ENCODE results near the gene CPT2. TPM values are rescaled to one million over a fixed set of nuclear protein-coding genes. Genes with fewer than 3 reads are reported as not detected.
A peak's percentile ranks its signal among the peaks of the same experiment; 100 is the strongest.

Gene CPT2
- total and polyA plus RNA-seq, 2 of the 13 experiments (the other 11 are each of a cell fraction or from before 2014, with no cell fraction given) = 12.6 to 14.6 TPM

GRCh38 chr1:53238197-53239155 lies 41.9 kb downstream of the CPT2 start, which contains the start of gene MAGOH (continued):
- TF ChIP-seq ZBTB20 (CRISPR knock-in tag; IDR thresholded peaks at IDR 0.05; ENCODE audit: borderline replicate concordance, low read depth) = peak; percentile 75; the same call in 1 of the 2 replicates
- TF ChIP-seq ZNF569 (CRISPR knock-in tag; IDR thresholded peaks at IDR 0.05; ENCODE audit: borderline replicate concordance) = no peak
- no peak for TF ChIP-seq ZKSCAN1 (IDR thresholded peaks at IDR 0.05; ENCODE audit: low read length)
- peak; percentile 82; the same call in 1 of the 2 replicates for TF ChIP-seq ZNF788 (CRISPR knock-in tag; IDR thresholded peaks at IDR 0.05; ENCODE audit: borderline replicate concordance)
- no peak for TF ChIP-seq HDAC6 (IDR thresholded peaks at IDR 0.05; ENCODE audit: low read depth, low read length)
- peak; percentile 67; the same call in 1 of the 2 replicates for TF ChIP-seq PAWR (CRISPR knock-in tag; IDR thresholded peaks at IDR 0.05; ENCODE audit: borderline replicate concordance)
- peak; percentile 99 for TF ChIP-seq ZHX2 (IDR thresholded peaks at IDR 0.05; ENCODE audit: low read depth)
- no peak for TF ChIP-seq ZHX2 (CRISPR knock-in tag; IDR thresholded peaks at IDR 0.05; ENCODE audit: borderline replicate concordance)
- no peak for TF ChIP-seq ZNF10 (CRISPR knock-in tag; IDR thresholded peaks at IDR 0.05; ENCODE audit: borderline replicate concordance, low read depth)
- TF ChIP-seq ZNF512 (CRISPR knock-in tag; IDR thresholded peaks at IDR 0.05) = no peak
- TF ChIP-seq ZNF777 (CRISPR knock-in tag; IDR thresholded peaks at IDR 0.05) = 0 out of 2 replicates have a peak, but pooled peaks have one; percentile 26
- peak; percentile 54; the same call in 1 of the 2 replicates for TF ChIP-seq ZNF510 (CRISPR knock-in tag; IDR thresholded peaks at IDR 0.05; ENCODE audit: low read depth)
- TF ChIP-seq ZNF501 (CRISPR knock-in tag; IDR thresholded peaks at IDR 0.05) = peak; percentile 80; the same call in 1 of the 2 replicates
- TF ChIP-seq TBX2 (CRISPR knock-in tag; IDR thresholded peaks at IDR 0.05; ENCODE audit: borderline replicate concordance) = peak; percentile 84
- TF ChIP-seq DRAP1 (CRISPR knock-in tag; IDR thresholded peaks at IDR 0.05) = peak; percentile 52; the same call in 1 of the 2 replicates
- TF ChIP-seq MED1 (CRISPR knock-in tag; IDR thresholded peaks at IDR 0.05) = peak; percentile 85
- TF ChIP-seq IKZF1 (IDR thresholded peaks at IDR 0.05) = no peak
- TF ChIP-seq MZF1 (CRISPR knock-in tag; IDR thresholded peaks at IDR 0.05; ENCODE audit: borderline replicate concordance) = no peak
- no peak for TF ChIP-seq GTF2F1 (IDR thresholded peaks at IDR 0.05; ENCODE audit: low read length)
- TF ChIP-seq ZSCAN9 (CRISPR knock-in tag; IDR thresholded peaks at IDR 0.05; ENCODE audit: borderline replicate concordance) = peak; percentile 81; the same call in 1 of the 2 replicates
- TF ChIP-seq MYNN (CRISPR knock-in tag; IDR thresholded peaks at IDR 0.05; ENCODE audit: low read depth) = no peak
- TF ChIP-seq NFYC (CRISPR knock-in tag; IDR thresholded peaks at IDR 0.05) = peak; percentile 55; the same call in 1 of the 2 replicates
